Stimulated activated CD8-positive, alpha-beta memory T cell treated with anti-CD3 and anti-CD28 coated beads, Interleukin-4, amount 100 ng/mL, for 24 hours (primary cell): ENCODE measurements around the gene PREPL.
"Not testable (repeated sequence)": the region's sequence is repeated elsewhere in the genome, so short reads cannot be mapped to it uniquely, and the experiment has no call there.

Experiments
- DNase-seq: peaks from one replicate; pipeline ENCODE4 v3.0.0-alpha.2; 2020; ENCODE audit warnings: low read depth

The PREPL gene

DNA sequence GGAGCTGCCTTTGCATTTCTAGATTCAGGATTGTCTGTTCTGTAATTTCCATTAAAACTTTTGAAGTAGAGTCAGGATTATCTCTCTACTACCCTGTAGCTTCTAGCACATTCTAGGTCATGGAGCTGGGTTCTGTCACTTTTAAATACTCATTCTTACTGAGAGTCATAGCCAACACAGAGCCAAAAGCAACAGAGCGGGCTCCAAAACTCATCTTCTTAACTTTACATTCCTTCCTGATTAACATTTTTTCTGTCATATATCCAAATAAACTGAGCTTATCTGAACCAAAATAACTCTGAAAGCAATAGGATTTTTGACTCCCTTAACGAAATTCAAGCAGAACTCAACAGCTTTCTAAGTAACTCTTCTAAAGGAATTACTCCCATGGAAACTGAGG lies 12.9 kb downstream of the PREPL start:
- DNase-seq: no peak

GRCh38 chr2:44347526-44347925 lies 13.8 kb downstream of the PREPL start:
- DNase-seq: no peak

DNA sequence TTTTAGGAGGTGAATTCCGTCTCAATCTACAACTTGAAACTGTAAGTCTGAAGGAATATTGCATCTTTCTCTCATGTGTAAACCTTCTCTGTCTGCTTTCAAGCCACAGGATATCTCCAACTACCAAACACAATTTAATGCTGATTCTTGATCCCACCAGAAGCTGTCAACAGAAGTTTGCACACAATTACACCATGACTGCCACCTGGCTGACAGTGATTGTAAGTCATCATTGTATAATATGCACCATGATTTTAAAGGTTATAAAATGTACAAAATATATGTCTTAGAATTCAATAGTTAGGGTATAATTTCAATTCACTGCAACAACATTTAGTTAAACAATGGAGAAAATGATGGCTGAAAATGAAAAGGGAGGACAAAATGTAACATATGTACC lies 18.4 kb downstream of the PREPL start:
- no peak for DNase-seq

GRCh38 chr2:44335806-44336538 lies 25.3 kb downstream of the PREPL start:
- no peak for DNase-seq

- DNase-seq: no peak
Measured at GRCh38 chr2:44333994-44334393, 27.3 kb downstream of the PREPL start.

GRCh38 chr2:44330801-44331200 lies 30.5 kb downstream of the PREPL start:
- DNase-seq: no peak

- DNase-seq: no peak
Measured at GRCh38 chr2:44329343-44329742, 32.0 kb downstream of the PREPL start.

DNA sequence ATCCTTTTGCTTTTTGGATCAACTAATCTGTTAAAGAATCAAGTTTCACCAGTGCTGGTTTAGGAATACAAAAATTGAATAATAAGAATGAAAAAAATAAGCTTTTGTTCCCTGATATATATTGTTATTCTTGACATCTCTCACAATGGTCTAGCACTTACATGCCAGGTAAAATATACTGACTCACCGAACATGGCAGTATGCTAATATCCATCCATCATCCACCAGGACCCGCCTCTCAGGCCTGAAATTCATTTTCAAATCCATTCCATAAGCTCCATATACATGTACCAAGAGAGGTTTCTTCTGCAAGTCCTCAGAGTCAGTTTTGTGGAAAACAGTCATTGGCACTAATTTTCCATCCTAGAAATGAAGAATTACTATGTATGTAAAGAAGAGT lies 32.5 kb downstream of the PREPL start:
- DNase-seq: no peak

DNA sequence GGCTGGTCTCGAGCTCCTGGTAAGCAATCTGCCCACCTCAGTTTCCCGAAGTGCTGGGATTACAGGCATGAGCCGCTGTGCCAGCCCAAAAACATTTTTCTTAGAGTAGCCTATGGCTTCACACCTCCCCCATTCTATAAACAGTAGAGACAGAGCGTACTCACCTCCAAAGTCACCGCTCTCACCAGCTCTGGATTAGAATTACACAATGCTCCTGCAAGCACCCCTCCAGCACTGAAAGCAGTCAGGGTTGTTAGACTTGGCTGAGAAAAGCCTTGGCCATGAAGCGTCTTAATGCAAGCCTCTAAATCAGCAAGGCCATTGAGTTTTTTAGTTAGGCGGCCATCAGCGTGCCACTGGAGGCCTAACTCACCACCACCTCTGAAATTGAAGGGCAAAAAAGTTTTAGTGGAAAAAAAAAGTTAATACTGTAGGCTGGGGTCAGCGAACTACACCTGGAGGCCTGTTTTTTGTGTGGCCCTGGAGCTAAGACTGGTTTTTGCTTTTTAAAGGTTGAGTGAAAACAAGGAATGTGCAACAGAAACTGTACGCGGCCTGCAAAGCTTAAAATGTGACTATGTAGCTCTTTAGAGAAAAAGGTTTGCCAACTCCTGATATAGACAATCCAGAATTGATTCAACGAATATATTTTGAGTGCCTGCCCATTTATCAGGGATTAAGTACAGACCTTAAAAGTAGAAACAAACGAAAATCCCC lies 34.6 kb downstream of the PREPL start:
- DNase-seq: no peak

GRCh38 chr2:44325897-44326296 lies 35.4 kb downstream of the PREPL start:
- DNase-seq: no peak

DNA sequence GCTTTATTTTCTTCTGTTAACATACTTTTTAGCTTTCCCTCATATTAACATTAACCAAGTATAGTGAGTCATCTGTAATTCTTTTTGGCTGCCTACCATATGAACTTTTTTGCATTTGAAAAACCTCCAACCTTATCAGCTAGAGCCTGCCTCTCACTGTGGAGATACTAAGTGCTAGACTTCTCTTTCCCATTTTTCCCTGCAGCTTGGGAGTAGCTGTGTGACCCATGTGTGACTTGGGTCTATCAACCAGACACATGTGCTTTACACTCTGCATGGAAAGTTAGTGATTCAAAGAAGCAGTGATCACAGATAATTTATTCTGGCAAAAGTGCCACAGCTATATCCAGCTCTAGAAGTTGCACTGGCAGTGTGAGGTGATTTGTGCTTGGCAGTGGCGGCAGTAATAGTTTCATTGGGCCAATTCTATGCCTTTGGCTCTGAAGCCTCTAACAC lies 36.3 kb downstream of the PREPL start:
- DNase-seq: no peak

- DNase-seq: no peak
Measured at GRCh38 chr2:44321360-44321759, 39.9 kb downstream of the PREPL start.

GRCh38 chr2:44320832-44321231 lies 40.5 kb downstream of the PREPL start:
- no peak for DNase-seq

DNA sequence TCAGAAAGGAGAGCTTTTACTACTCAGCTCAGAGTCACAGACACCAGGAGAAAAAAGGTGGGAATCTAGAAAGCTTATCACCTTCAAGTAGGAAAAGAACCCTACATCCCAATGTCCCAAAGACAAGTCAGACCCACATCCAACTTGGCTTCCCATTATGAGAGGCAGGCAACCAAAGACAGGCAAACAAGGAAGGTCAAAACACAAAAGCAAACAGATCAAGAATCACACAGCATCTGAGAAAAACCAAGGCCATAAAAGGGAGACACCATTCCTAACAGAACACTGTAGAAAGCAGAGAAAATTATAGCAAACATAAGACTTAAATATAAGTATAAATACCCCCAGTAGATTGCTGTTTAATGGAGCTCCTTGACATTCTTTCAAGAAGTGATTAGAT lies 45.3 kb downstream of the PREPL start:
- no peak for DNase-seq

- no peak for DNase-seq
Measured at GRCh38 chr2:44314362-44314761, 46.9 kb downstream of the PREPL start.

DNA sequence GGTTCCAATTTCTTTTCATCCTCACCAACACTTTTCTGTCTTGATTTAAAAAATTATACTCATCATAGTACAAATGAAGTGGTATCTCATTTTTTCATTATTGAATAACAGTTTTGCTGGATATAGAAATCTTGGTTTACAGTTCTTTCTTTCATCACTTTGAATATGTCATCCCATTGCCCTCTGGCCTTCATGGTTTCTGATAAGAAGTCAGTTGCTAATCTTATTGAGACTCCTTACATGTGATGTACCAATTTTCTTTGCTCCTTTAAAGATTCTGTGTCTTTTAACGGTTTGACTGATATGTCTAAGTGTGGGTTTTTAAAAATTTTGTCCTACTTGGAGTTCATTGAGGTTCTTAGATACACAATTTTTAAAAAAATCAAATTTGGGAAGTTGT lies 51.0 kb downstream of the PREPL start:
- DNase-seq: no peak

DNA sequence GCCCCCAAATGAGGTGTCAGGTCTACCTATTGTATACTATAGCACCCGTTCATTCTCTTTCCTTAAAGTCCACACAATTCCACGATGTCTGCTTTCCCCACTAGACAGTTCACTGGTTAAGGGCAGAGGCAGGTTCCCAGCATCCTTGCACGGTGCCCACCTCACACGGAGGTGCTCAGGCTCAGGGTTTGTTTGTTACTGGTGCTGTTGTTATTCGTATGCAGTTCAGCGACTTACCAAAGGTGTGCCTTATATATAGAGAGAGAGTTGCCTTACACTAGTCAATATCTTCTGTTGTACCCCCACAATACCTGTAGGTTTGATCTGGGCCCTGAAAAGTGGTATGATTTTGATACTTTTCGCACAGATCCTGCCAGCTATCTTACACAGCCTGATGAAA lies 55.4 kb downstream of the PREPL start:
- no peak for DNase-seq

GRCh38 chr2:44304258-44304657 lies 57.0 kb downstream of the PREPL start:
- DNase-seq: no peak

DNA sequence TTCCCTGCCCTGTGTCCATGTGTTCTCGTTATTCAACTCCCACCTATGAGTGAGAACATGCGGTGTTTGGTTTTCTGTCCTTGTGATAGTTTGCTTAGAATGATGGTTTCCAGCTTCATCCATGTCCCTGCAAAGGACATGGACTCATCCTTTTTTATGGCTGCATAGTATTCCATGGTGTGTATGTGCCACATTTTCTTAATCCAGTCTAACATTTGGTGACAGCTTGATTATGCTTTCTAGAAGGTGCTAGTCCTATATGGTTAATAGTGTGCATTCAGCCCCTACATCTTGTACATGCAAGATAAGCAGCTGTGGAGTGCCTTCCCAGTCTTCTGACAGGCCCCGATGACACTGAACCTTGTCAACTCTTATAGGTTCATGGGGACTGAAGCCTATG lies 57.5 kb downstream of the PREPL start:
- not testable (repeated sequence) for DNase-seq

GRCh38 chr2:44301111-44301510 lies 60.2 kb downstream of the PREPL start:
- DNase-seq: no peak

DNA sequence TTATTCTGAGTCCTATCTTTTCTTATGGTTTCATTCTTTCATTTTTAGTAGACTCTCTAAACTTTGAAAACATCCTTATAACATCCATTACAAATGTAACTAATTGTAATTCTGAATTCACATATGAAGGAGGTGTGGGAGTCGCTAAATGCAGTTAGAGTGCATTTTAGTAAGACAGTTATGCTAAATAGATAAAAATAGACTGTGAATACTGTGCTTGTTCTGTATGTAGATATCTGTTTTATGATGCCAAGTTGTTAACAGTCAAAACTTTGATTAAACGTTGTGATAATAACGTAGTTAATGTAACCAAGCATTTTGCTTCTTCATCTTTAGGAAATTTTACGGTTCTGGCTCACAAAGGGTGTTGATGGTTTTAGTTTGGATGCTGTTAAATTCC lies 61.7 kb downstream of the PREPL start:
- no peak for DNase-seq

DNA sequence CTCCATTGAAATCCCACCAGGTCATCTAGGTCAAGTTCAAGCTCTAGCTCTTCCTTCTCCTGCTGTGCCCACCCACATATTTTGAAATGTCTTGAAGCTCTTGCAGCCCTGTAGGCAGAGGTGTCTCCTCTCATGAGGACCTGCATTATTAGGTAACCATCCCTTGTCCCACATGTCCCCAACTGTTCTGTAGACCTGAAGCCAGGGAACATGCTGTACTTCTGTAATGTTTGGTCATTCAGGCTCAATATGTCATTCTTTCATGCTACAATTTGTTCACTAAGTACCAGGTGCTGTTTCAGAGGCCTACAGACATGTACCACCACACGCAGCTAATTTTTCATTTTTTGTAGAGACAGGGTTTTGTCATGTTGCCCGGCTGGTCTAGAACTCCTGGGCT lies 63.9 kb downstream of the PREPL start:
- no peak for DNase-seq

GRCh38 chr2:44296653-44297052 lies 64.6 kb downstream of the PREPL start:
- DNase-seq: no peak
